DOHH2 (cell line): Measurements from ENCODE around the gene MAOA.

Source experiments
- H3F3A ChIP-seq: fragments of 200-600 bp; sonication (generic), shearing (Covaris generic); 2 replicates; pipeline ENCODE4 v1.6.0; 2016; ENCODE audit warnings: antibody characterized with exemption, mild to moderate bottlenecking; ENCODE audit not compliant: control insufficient read depth, insufficient read depth
- H3K27ac ChIP-seq: fragments of 200-600 bp; sonication (generic); 2 replicates; pipeline ENCODE4 v1.5.1; 2014; ENCODE audit warnings: low read depth, mild to moderate bottlenecking, low read length, moderate library complexity
- H3K27me3 ChIP-seq: fragments of 200-600 bp; sonication (generic); 2 replicates; pipeline ENCODE4 v1.6.1; 2014; ENCODE audit warnings: mild to moderate bottlenecking, low read length, mixed read lengths; ENCODE audit not compliant: control insufficient read depth
- H3K36me3 ChIP-seq: fragments of 200-600 bp; sonication (generic); 2 replicates; pipeline ENCODE4 v1.6.1; 2014; ENCODE audit warnings: mild to moderate bottlenecking, low read length, moderate library complexity, mixed read lengths; ENCODE audit not compliant: control insufficient read depth
- H3K4me1 ChIP-seq: fragments of 200-600 bp; sonication (generic); 2 replicates; pipeline ENCODE4 v1.6.1; 2014; ENCODE audit warnings: mild to moderate bottlenecking, low read length, mixed read lengths; ENCODE audit not compliant: control insufficient read depth
- H3K4me2 ChIP-seq: fragments of 200-600 bp; sonication (generic); 2 replicates; pipeline ENCODE4 v1.6.0; 2014; ENCODE audit warnings: mild to moderate bottlenecking, low read length, moderate library complexity
- H3K4me3 ChIP-seq: fragments of 200-600 bp; sonication (generic); 2 replicates; pipeline ENCODE4 v1.5.1; 2014; ENCODE audit warnings: mild to moderate bottlenecking, low read length, mixed read lengths
- H3K79me2 ChIP-seq: fragments of 200-600 bp; sonication (generic); 2 replicates; pipeline ENCODE4 v1.6.1; 2014; ENCODE audit warnings: mild to moderate bottlenecking, low read length, mixed read lengths; ENCODE audit not compliant: control insufficient read depth
- H3K9me2 ChIP-seq: fragments of 200-600 bp; sonication (generic); replicated peaks from 2 replicates; pipeline ENCODE4 v1.6.1; 2014; ENCODE audit warnings: mild to moderate bottlenecking, low read length, mixed read lengths; ENCODE audit not compliant: control insufficient read depth
- H3K9me3 ChIP-seq: fragments of 200-600 bp; sonication (generic); 2 replicates; pipeline ENCODE4 v1.6.1; 2014; ENCODE audit warnings: antibody characterized with exemption, low read length, mixed read lengths; ENCODE audit not compliant: control insufficient read depth, insufficient read depth
- H4K20me1 ChIP-seq: fragments of 200-600 bp; sonication (generic); 2 replicates; pipeline ENCODE4 v1.6.0; 2014; ENCODE audit warnings: low read depth, mild to moderate bottlenecking, antibody characterized with exemption, low read length, moderate library complexity; ENCODE audit not compliant: control insufficient read depth, insufficient read depth
- EZH2phosphoT487 ChIP-seq: fragments of 200-600 bp; sonication (generic); IDR thresholded peaks from 2 replicates; pipeline ENCODE4 v1.6.1; 2017; ENCODE audit warnings: borderline replicate concordance, mild to moderate bottlenecking, antibody characterized with exemption, low read length, moderate library complexity, mixed read lengths
- TF ChIP-seq, protein P1 (sequence below): fragments of 200-600 bp; sonication (generic); IDR thresholded peaks from one replicate; pipeline ENCODE4 v1.5.1; 2014; ENCODE audit warnings: antibody characterized with exemption, mild to moderate bottlenecking, low read depth, low read length; ENCODE audit not compliant: poor library complexity, severe bottlenecking

Gene MAOA

DNA sequence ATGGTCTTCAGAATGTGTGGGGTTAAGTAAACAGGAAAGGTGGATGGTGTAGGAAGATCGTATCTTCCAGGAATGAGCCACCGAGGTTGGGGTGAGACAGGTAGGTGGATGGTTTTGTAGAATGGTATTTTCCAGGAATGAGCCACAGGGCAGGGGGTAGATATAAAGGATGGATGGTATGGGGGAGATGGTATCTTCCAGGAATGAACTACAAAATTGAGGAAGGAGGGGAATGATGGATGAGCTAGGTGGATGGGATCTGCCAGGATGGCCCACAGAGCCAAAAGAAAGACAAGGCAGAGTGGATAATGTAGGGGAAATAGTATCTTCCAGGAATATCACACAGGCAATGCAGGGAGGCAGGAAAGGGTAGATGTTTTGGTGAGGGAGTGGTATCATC lies 60.0 kb downstream of the MAOA start:
- Histone ChIP-seq H3K79me2 (no peaks in the 10 kb centered on the region), H3K27ac (no peak overlapping the region), H3K36me3 (no peaks in the 10 kb centered on the region), H3K9me3 (no peaks in the 10 kb centered on the region), H3K27me3 (no peaks in the 10 kb centered on the region), H3K9me2 (no peaks in the 10 kb centered on the region), H3K4me3 (no peak overlapping the region), H4K20me1 (no peaks in the 10 kb centered on the region), H3K4me1 (no peaks in the 10 kb centered on the region), H3K4me2 (no peak overlapping the region), H3F3A (no peaks in the 10 kb centered on the region)
- TF ChIP-seq EZH2phosphoT487: no peak
- TF ChIP-seq, protein P1, sequence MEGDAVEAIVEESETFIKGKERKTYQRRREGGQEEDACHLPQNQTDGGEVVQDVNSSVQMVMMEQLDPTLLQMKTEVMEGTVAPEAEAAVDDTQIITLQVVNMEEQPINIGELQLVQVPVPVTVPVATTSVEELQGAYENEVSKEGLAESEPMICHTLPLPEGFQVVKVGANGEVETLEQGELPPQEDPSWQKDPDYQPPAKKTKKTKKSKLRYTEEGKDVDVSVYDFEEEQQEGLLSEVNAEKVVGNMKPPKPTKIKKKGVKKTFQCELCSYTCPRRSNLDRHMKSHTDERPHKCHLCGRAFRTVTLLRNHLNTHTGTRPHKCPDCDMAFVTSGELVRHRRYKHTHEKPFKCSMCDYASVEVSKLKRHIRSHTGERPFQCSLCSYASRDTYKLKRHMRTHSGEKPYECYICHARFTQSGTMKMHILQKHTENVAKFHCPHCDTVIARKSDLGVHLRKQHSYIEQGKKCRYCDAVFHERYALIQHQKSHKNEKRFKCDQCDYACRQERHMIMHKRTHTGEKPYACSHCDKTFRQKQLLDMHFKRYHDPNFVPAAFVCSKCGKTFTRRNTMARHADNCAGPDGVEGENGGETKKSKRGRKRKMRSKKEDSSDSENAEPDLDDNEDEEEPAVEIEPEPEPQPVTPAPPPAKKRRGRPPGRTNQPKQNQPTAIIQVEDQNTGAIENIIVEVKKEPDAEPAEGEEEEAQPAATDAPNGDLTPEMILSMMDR: no peak

DNA sequence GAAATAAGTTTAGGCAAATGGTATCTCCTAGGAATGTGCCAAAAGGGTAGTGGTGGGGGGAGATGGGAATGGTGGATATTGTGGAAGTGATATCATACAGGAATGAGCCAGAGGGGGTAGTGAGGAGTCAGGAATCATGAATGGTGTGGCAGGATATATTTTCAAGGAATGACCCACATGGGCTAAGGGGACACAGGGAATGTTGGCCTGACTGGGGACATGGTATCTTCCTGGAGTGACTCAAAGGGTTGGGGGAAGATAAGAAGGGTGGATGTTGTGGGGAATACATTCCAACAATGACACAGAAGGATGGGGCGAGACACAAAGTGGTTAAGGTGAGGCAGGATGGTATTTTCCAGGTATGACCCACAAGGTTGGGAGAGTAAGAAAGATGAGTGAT lies 60.6 kb downstream of the MAOA start:
- TF ChIP-seq, protein P1: no peak
- no peak for TF ChIP-seq EZH2phosphoT487
- H3K27ac ChIP-seq: no peak overlapping the region
- H3K36me3 ChIP-seq: no peaks in the 10 kb centered on the region
- H4K20me1 ChIP-seq: no peaks in the 10 kb centered on the region
- no peaks in the 10 kb centered on the region for H3F3A ChIP-seq
- no peak overlapping the region for H3K4me2 ChIP-seq
- H3K9me2 ChIP-seq: no peaks in the 10 kb centered on the region
- no peak overlapping the region for H3K4me3 ChIP-seq
- no peaks in the 10 kb centered on the region for H3K9me3 ChIP-seq
- H3K79me2 ChIP-seq: no peaks in the 10 kb centered on the region
- no peaks in the 10 kb centered on the region for H3K4me1 ChIP-seq
- no peaks in the 10 kb centered on the region for H3K27me3 ChIP-seq

DNA sequence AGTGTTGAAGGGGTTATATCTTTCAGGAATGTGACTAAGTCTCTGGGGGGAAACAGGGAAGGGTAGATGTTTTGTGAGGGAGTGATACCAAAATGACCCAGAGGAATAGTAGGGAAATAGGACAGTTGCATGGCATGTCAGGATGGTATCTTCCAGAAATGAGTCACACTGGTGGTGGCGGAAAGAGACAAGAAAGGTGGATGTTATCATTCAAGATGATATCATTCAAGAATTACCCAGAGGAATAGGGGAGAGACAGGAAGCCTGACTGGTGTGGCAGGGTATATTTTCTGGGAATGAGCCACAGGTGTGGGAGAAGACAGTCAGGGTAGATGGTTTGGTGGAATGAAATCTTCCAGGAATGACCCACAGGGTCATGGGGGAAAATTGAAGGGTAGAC lies 61.1 kb downstream of the MAOA start:
- Histone ChIP-seq H3K4me1 (no peaks in the 10 kb centered on the region), H3K4me2 (no peak overlapping the region), H3K79me2 (no peaks in the 10 kb centered on the region), H3K27ac (no peak overlapping the region), H3K4me3 (no peak overlapping the region), H4K20me1 (no peaks in the 10 kb centered on the region), H3K9me3 (no peaks in the 10 kb centered on the region), H3K36me3 (no peaks in the 10 kb centered on the region), H3K27me3 (no peaks in the 10 kb centered on the region), H3F3A (no peaks in the 10 kb centered on the region), H3K9me2 (no peaks in the 10 kb centered on the region)
- no peak for TF ChIP-seq EZH2phosphoT487
- TF ChIP-seq, protein P1: no peak

DNA sequence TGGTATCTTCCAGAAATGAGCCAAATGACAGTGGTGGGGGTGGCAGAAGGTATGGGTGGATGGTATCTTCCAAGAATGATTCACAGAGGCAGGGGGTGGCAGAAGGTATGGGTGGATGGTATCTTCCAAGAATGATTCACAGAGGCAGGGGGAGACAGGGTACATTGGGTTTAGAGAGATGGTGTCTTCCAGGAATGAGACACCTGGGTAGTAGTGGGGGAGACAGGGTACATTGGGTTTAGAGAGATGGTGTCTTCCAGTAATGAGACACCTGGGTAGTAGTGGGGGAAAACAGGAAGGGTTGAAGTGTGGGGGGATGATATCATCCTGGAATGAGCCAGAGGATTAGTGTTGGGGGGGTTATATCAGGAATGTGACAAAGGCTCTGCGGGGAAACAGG lies 62.0 kb downstream of the MAOA start:
- Histone ChIP-seq H3K9me3 (no peaks in the 10 kb centered on the region), H3K9me2 (no peaks in the 10 kb centered on the region), H3K27me3 (no peaks in the 10 kb centered on the region)

More for the DNA sequence above, 62.0 kb downstream of the MAOA start:
- Histone ChIP-seq H3K4me3 (no peak overlapping the region), H3K27ac (no peak overlapping the region), H3K36me3 (no peaks in the 10 kb centered on the region), H3K4me1 (no peaks in the 10 kb centered on the region), H3F3A (no peaks in the 10 kb centered on the region), H3K4me2 (no peak overlapping the region), H4K20me1 (no peaks in the 10 kb centered on the region), H3K79me2 (no peaks in the 10 kb centered on the region)
- TF ChIP-seq EZH2phosphoT487: no peak
- TF ChIP-seq, protein P1: no peak
